Ishikawa (cell line): ENCODE results near the gene HSD17B12.

Source experiments
- CEBPB ChIP-seq: IDR thresholded peaks from 2 replicates; pipeline ENCODE4 v1.6.1; 2012
- CREB1 ChIP-seq: IDR thresholded peaks from 2 replicates; pipeline ENCODE4 v1.6.1; 2012; ENCODE audit warnings: low read depth
- EGR1 ChIP-seq: IDR thresholded peaks from 2 replicates; pipeline ENCODE4 v1.6.1; 2012
- EP300 ChIP-seq: IDR thresholded peaks from 2 replicates; pipeline ENCODE4 v1.6.1; 2012; ENCODE audit warnings: borderline replicate concordance
- FOXM1 ChIP-seq: IDR thresholded peaks from 2 replicates; pipeline ENCODE4 v1.6.1; 2012; ENCODE audit warnings: low read depth, borderline replicate concordance
- MAX ChIP-seq: IDR thresholded peaks from 2 replicates; pipeline ENCODE4 v1.6.1; 2012
- NFIC ChIP-seq: IDR thresholded peaks from 2 replicates; pipeline ENCODE4 v1.6.1; 2012
- RAD21 ChIP-seq: IDR thresholded peaks from 2 replicates; pipeline ENCODE4 v1.6.1; 2012; ENCODE audit warnings: low read depth
- REST ChIP-seq: IDR thresholded peaks from 2 replicates; pipeline ENCODE4 v1.6.1; 2012; ENCODE audit warnings: low read depth, mild to moderate bottlenecking
- TAF1 ChIP-seq: IDR thresholded peaks from 2 replicates; pipeline ENCODE4 v1.6.1; 2012; ENCODE audit warnings: low read depth, mild to moderate bottlenecking
- TCF12 ChIP-seq: IDR thresholded peaks from 2 replicates; pipeline ENCODE4 v1.6.1; 2012; ENCODE audit warnings: low read depth
- TEAD4 ChIP-seq: IDR thresholded peaks from 2 replicates; pipeline ENCODE4 v1.6.1; 2012
- USF1 ChIP-seq: IDR thresholded peaks from 2 replicates; pipeline ENCODE4 v1.6.1; 2012
- YY1 ChIP-seq: IDR thresholded peaks from 2 replicates; pipeline ENCODE4 v1.6.1; 2012; ENCODE audit warnings: low read depth
- ZBTB7A ChIP-seq: IDR thresholded peaks from 2 replicates; pipeline ENCODE4 v1.6.1; 2012; ENCODE audit warnings: low read depth

Gene HSD17B12

GRCh38 chr11:43697679-43698078, 17.1 kb downstream of the HSD17B12 start:
- TF ChIP-seq RAD21 (no peak), YY1 (no peak), EGR1 (no peak), TEAD4 (no peak), REST (no peak), USF1 (no peak), NFIC (no peak), FOXM1 (no peak), ZBTB7A (no peak), CEBPB (no peak), TCF12 (no peak), TAF1 (no peak)

- no peak for TF ChIP-seq CEBPB
- no peak for TF ChIP-seq NFIC
- no peak for TF ChIP-seq TCF12
- TF ChIP-seq USF1, result no peak
- no peak for TF ChIP-seq EP300
- TF ChIP-seq EGR1, result no peak
- no peak for TF ChIP-seq TAF1
- no peak for TF ChIP-seq FOXM1
- TF ChIP-seq REST, result no peak
- no peak for TF ChIP-seq TEAD4
- TF ChIP-seq YY1, result no peak
- TF ChIP-seq RAD21, result no peak
- TF ChIP-seq ZBTB7A, result no peak
- no peak for TF ChIP-seq CREB1
- TF ChIP-seq MAX, result no peak
These were observed 19.3 kb downstream of the HSD17B12 start for GRCh38 chr11:43699870-43700269.

GRCh38 chr11:43706631-43707030, 26.1 kb downstream of the HSD17B12 start:
- TF ChIP-seq RAD21, result no peak
- TF ChIP-seq TEAD4, result no peak
- TF ChIP-seq MAX, result no peak
- no peak for TF ChIP-seq REST
- TF ChIP-seq CEBPB, result no peak
- no peak for TF ChIP-seq FOXM1

- TF ChIP-seq EGR1 (no peak), NFIC (peak; percentile 11; the same call in 1 of the 2 replicates), EP300 (no peak), YY1 (no peak), MAX (no peak), RAD21 (0 out of 2 replicates have a peak, but pooled peaks have one; percentile 14), ZBTB7A (no peak), TAF1 (no peak), FOXM1 (no peak)
These were observed 28.2 kb downstream of the HSD17B12 start for GRCh38 chr11:43708776-43709175.
